ENCODE data around the gene MAP4K2.

Gene MAP4K2

GRCh38 chr11:64777449-64778222 is 25.4 kb downstream of the MAP4K2 start:
- Histone ChIP-seq H3K4me2 (ENCODE audit: insufficient read depth, low read length) (peak overlapping the region; percentile 83), H4K20me1 (ENCODE audit: insufficient read depth, low read length) (peaks cover 49% of the 10 kb centered on the region), H2AFZ (ENCODE audit: low read depth, low read length) (no peak overlapping the region), H3K36me3 (ENCODE audit: insufficient read depth, low read length) (peaks cover 49% of the 10 kb centered on the region), H3K4me3 (ENCODE audit: low read depth in 1 of 2, low read length in 2 of 2) (peak overlapping the region; percentile 82), H3K27me3 (ENCODE audit: insufficient read depth, low read length, poor library complexity) (no peaks in the 10 kb centered on the region), H3K9ac (ENCODE audit: low read depth, low read length) (peak overlapping the region; percentile 97), H3K9me3 (ENCODE audit: insufficient read depth, low read length, severe bottlenecking) (no peaks in the 10 kb centered on the region), H3K27ac (ENCODE audit: low read length) (peak overlapping the region; percentile 91), H3K4me1 (ENCODE audit: insufficient read depth, low read length) (peaks cover 52% of the 10 kb centered on the region), H3K79me2 (ENCODE audit: insufficient read depth, low read length) (peaks cover 61% of the 10 kb centered on the region)
- peak; percentile 77 for DNase-seq
- ATAC-seq (ENCODE audit: insufficient read depth, low read depth): no peak
- TF ChIP-seq, protein P1, sequence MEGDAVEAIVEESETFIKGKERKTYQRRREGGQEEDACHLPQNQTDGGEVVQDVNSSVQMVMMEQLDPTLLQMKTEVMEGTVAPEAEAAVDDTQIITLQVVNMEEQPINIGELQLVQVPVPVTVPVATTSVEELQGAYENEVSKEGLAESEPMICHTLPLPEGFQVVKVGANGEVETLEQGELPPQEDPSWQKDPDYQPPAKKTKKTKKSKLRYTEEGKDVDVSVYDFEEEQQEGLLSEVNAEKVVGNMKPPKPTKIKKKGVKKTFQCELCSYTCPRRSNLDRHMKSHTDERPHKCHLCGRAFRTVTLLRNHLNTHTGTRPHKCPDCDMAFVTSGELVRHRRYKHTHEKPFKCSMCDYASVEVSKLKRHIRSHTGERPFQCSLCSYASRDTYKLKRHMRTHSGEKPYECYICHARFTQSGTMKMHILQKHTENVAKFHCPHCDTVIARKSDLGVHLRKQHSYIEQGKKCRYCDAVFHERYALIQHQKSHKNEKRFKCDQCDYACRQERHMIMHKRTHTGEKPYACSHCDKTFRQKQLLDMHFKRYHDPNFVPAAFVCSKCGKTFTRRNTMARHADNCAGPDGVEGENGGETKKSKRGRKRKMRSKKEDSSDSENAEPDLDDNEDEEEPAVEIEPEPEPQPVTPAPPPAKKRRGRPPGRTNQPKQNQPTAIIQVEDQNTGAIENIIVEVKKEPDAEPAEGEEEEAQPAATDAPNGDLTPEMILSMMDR (IDR thresholded peaks at IDR 0.05; ENCODE audit: borderline replicate concordance, extremely low read depth, low read length, poor library complexity, severe bottlenecking): no peak
- TF ChIP-seq EZH2 (IDR thresholded peaks at IDR 0.05; ENCODE audit: borderline replicate concordance, low read depth, low read length, severe bottlenecking): no peak

- H2AFZ ChIP-seq (ENCODE audit: low read depth, low read length): no peak overlapping the region
- no peaks in the 10 kb centered on the region for H3K27me3 ChIP-seq (ENCODE audit: insufficient read depth, low read length, poor library complexity)
- H3K4me2 ChIP-seq (ENCODE audit: insufficient read depth, low read length): peak overlapping the region; percentile 83
- H3K9ac ChIP-seq (ENCODE audit: low read depth, low read length): peak overlapping the region; percentile 97
- H3K27ac ChIP-seq (ENCODE audit: low read length): peak overlapping the region; percentile 65; the same call in 1 of the 2 replicates
- H3K36me3 ChIP-seq (ENCODE audit: insufficient read depth, low read length): peaks cover 57% of the 10 kb centered on the region
- H3K4me1 ChIP-seq (ENCODE audit: insufficient read depth, low read length): peaks cover 52% of the 10 kb centered on the region
- no peak for DNase-seq
- no peaks in the 10 kb centered on the region for H3K9me3 ChIP-seq (ENCODE audit: insufficient read depth, low read length, severe bottlenecking)
- peak overlapping the region; percentile 82 for H3K4me3 ChIP-seq (ENCODE audit: low read depth in 1 of 2, low read length in 2 of 2)
- TF ChIP-seq EZH2 (IDR thresholded peaks at IDR 0.05; ENCODE audit: borderline replicate concordance, low read depth, low read length, severe bottlenecking): no peak
- TF ChIP-seq, protein P1 (IDR thresholded peaks at IDR 0.05; ENCODE audit: borderline replicate concordance, extremely low read depth, low read length, poor library complexity, severe bottlenecking): no peak
- ATAC-seq (ENCODE audit: insufficient read depth, low read depth): no peak
- H4K20me1 ChIP-seq (ENCODE audit: insufficient read depth, low read length): peaks cover 57% of the 10 kb centered on the region
- H3K79me2 ChIP-seq (ENCODE audit: insufficient read depth, low read length): peaks cover 69% of the 10 kb centered on the region
Measured at GRCh38 chr11:64776875-64777274, 26.1 kb downstream of the MAP4K2 start.

- Histone ChIP-seq H3K27ac (ENCODE audit: low read length) (peak overlapping the region; percentile 3; the same call in 1 of the 2 replicates), H3K36me3 (ENCODE audit: insufficient read depth, low read length) (peaks cover 62% of the 10 kb centered on the region), H3K27me3 (ENCODE audit: insufficient read depth, low read length, poor library complexity) (no peaks in the 10 kb centered on the region), H3K79me2 (ENCODE audit: insufficient read depth, low read length) (peaks cover 73% of the 10 kb centered on the region), H3K9me3 (ENCODE audit: insufficient read depth, low read length, severe bottlenecking) (no peaks in the 10 kb centered on the region), H3K4me2 (ENCODE audit: insufficient read depth, low read length) (peak overlapping the region; percentile 83), H2AFZ (ENCODE audit: low read depth, low read length) (no peak overlapping the region), H3K4me3 (ENCODE audit: low read depth in 1 of 2, low read length in 2 of 2) (peak overlapping the region; percentile 82; a peak in 3 of 4 replicates), H4K20me1 (ENCODE audit: insufficient read depth, low read length) (peaks cover 61% of the 10 kb centered on the region), H3K4me1 (ENCODE audit: insufficient read depth, low read length) (peaks cover 52% of the 10 kb centered on the region), H3K9ac (ENCODE audit: low read depth, low read length) (peak overlapping the region; percentile 97)
- ATAC-seq (ENCODE audit: insufficient read depth, low read depth) (no peak), DNase-seq (no peak)
- TF ChIP-seq EZH2 (IDR thresholded peaks at IDR 0.05; ENCODE audit: borderline replicate concordance, low read depth, low read length, severe bottlenecking): no peak
- TF ChIP-seq, protein P1 (IDR thresholded peaks at IDR 0.05; ENCODE audit: borderline replicate concordance, extremely low read depth, low read length, poor library complexity, severe bottlenecking): no peak
Measured at GRCh38 chr11:64776425-64776824, 26.6 kb downstream of the MAP4K2 start.
